GM18505 (cell line): ENCODE results near the gene KPNA4.
"Not testable (repeated sequence)": the region's sequence is repeated elsewhere in the genome, so short reads cannot be mapped to it uniquely, and the experiment has no call there.

Experiments
- ATAC-seq: cut with Tn5 transposase; IDR thresholded peaks from one replicate; pipeline ENCODE4 v1.9.1; 2021; ENCODE audit not compliant: unreplicated experiment
- POLR2A ChIP-seq: IDR thresholded peaks from 4 replicates; pipeline ENCODE4 v1.6.1; 2011; ENCODE audit warnings: borderline replicate concordance; ENCODE audit not compliant: insufficient read depth, insufficient read length; ENCODE audit errors: extremely low read depth

The KPNA4 gene

DNA sequence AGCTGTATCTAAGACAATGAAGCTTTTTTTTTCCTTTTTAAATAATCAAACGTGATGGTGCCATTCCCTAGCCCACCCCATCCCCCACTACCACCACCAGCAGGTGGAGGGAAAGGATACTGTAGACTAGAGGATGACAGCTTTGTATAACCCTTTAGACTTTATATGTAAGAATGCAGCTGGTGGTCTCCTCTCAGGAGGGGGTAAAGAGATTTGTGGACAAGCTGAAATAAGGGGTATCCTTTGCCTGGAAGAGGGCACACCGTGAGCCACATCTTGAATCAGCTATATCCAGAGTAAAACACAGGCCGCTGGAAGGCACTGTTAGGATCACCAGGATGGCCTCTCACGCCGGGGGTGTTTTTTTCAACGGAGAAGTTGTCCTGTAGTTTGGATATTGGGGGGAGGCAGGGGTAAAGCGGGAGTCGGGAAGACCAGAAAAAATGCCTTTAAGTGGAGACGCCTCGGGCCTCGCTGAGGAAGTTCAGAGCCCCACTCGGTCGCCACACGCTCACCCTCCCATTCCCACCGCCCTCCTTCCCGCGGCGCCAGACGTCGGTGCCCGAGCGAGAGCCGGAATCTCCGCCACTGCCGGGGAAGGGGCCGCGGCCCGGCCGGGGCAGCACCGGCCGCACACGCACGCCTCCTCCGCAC is 986 bp downstream of the KPNA4 start:
- ATAC-seq, result no peak
- no peak for TF ChIP-seq POLR2A

DNA sequence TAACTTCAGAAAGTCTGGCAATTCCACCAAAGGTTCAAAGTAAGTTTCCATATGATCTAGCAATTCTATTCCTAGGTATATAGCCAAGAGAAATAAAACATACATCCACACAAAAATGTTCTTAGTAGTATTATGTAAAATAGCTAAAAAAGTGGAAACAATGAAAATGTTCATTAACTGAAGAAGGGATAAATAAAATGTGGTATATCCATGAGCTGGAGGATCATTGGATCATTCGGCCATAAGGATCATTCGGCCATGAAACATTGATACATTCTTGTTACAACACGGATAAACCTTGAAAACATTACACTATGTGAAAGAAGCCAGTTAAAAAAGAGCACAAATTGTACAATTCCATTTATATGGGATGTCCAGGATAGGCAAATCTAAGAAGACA is 2.4 kb downstream of the KPNA4 start:
- no peak for ATAC-seq
- no peak for TF ChIP-seq POLR2A

GRCh38 chr3:160557571-160557970 is 7.8 kb downstream of the KPNA4 start:
- TF ChIP-seq POLR2A, result no peak
- ATAC-seq, result no peak

DNA sequence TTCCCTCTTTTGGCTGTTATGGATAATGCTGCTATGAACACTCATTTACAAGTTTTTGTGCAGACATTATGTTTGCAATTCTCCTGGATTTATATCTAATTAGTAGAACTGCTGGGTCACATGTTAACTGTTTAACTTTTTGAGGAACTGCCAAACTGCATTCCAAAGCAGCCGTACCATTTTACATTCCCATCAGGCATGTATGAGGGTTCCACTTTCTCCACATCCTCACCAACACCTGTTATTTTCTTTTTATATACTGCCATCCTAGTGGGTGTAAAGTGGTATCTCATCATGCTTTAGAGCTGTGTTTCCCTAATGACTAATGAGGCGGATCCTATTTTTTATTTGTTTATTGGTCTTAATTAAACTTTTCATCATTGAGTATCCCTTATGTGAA is 9.2 kb downstream of the KPNA4 start:
- no peak for TF ChIP-seq POLR2A
- no peak for ATAC-seq

DNA sequence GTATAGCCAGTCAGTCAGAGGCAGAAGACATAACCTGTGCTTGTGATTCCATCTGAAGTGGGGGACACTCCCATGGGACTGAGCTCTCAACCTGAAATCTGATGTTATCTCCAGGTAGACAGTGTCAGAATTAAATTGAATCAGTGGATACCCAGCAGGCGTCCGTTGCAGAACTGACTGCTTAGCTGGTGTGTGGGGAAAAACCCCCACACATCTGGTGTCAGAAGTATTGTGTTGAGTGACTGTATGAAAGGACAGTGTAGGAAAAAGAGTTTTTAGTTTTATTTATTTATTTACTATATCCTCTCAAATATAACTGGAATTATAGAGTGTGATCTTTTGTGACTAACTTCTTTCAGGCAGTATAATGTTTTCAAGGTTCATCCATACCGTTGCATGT is 10.4 kb downstream of the KPNA4 start:
- no peak for TF ChIP-seq POLR2A
- ATAC-seq, result no peak

- ATAC-seq, result no peak
- TF ChIP-seq POLR2A, result no peak
Observed at GRCh38 chr3:160553827-160554226, 11.5 kb downstream of the KPNA4 start.

DNA sequence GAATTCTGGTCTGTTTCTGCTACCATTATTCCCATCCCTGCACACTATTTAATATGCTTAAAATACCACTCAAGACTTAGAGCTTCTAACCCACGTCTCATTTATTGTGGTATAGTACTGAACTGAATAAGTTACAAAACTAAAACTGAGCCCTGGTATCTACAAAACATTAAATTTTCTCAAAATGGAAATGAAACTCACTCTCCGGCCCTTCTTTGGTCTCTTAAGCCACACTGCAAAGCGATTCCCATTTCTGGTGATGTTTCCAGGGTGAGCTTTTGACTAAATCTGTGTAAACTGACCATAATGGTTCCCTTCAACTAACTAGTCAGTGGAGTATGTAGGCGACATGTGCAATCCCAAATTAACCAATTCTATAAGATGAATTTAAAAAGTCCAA is 18.6 kb downstream of the KPNA4 start:
- no peak for TF ChIP-seq POLR2A
- no peak for ATAC-seq

DNA sequence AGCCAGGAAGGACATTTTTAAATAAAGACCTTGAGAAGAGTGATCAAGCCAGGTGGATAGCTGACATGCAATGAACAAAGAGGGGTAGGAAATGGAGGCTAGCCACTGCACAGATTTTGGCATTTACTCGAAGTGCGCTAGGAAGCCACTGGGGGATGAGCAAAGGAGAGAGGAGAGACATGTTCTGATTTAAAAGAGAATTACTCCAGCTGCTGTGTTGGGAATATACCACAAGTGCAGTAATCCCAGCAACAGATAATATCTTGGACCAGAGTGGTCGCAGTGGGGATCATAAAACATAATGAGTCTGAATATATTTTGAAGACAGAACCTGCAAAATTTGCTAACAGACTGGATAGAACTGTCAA is 19.9 kb downstream of the KPNA4 start:
- no peak for TF ChIP-seq POLR2A
- no peak for ATAC-seq

DNA sequence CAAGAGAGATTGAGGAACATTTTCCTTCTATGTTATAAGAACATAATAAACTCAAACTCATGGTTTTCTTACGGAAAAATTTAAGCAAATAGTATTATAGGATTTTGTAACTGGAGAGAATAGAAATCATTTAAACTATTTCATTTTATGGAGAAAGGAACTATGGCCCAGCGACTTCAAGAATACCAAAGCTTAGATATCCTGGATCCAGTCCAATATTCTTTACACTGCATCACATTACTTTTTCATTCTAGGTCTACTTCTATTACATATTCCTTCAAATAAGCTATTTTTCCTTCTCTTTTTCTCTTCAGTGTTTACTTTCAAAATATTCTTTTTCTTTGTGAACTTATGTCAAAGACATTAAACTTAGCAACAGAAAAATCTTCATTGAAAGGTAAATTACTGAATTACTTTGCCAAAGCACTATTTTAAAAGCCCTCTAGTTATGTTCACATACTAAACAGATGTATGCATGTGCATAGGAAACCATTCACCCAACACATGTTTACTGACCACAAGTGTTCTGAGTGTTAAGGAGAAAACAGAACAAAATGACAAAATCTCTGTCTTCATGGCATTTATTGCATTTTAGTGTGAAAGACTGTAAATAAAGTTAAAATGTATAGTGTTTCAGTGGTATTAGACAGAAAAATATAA is 20.4 kb downstream of the KPNA4 start:
- TF ChIP-seq POLR2A, result no peak
- no peak for ATAC-seq

- TF ChIP-seq POLR2A, result no peak
- no peak for ATAC-seq
Observed at GRCh38 chr3:160540551-160540950, 24.8 kb downstream of the KPNA4 start.

DNA sequence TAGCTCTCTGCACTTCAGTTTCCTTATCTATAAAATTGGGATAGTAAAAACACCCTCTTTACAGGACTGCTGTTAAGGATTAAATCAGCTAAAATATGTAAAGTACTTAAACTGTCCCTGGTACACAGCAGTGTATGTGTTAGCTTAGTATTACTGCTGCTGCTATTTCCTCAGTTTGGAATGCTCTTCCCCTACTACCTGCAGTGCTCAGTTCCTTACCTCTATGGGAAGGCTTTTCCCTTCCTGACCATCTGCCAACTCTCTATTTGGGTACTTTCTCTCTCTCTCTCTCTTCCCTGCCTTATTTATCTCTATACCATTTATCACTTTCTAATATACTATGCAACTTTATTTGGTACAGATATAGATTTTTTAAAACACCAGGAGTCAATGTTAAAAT is 26.5 kb downstream of the KPNA4 start:
- no peak for TF ChIP-seq POLR2A
- no peak for ATAC-seq

DNA sequence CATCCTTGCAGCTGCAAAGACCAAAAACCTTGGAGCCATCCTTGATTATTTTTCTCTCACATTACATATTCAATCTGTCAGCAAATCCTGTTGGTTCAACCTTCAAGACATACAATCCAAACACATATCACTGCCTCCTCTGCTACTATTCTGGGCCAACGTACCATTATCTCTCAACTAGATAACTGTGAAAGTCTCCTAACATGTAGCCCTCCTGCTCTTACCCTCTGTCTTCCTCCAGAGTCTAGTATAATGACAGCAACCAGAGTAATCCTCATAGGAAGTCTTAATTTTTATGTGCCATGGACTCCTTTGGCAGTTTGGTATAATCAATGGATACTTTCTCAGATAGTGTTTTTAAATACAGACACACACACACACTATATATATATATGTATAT is 27.6 kb downstream of the KPNA4 start:
- no peak for TF ChIP-seq POLR2A
- ATAC-seq, result no peak

- no peak for ATAC-seq
- TF ChIP-seq POLR2A, result no peak
Observed at GRCh38 chr3:160532371-160532770, 33.0 kb downstream of the KPNA4 start.

DNA sequence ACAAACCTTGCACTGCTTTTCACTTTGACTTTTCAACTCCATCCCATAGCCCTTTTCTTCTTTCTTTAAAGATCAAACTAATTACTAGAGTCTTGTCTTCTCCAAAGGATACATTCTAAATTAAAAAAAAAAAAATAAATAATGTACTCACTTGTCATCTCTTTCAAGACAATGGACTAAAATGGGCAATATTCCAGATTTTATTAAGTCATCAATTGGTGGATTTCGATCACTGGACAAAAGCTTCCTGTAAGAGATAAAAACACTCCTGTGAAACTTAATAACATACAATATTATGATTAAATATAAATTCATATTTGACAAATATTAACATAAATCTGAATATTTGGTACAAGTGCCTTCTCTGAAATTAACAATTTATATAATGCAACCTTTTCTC is 34.1 kb downstream of the KPNA4 start:
- no peak for ATAC-seq
- no peak for TF ChIP-seq POLR2A

DNA sequence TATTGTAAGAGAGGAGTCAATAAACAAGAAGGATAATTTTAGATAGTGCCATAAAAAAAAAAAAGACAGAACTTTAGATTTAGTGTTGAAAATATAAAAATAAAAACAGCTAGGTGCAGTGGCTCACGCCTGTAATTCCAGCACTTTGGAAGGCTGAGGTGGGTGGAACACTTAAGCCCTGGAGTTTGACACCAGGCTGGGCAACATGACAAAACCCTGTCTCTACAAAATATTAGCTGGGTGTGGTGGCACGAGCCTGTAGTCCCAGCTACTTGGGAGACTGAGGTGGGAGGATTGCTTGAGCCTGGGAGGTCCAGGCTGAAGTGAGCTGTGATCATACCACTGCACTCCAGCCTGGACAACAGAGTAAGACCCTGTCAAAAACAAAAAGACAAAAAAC is 49.0 kb downstream of the KPNA4 start:
- not testable (repeated sequence) for ATAC-seq
